Tibial artery (tissue), 4 donors: ENCODE results near the gene DARS1.

Experiments used
- DNase-seq, 2 donors: peaks; one replicate each; pipeline ENCODE4 v3.0.0-alpha.2; 2019
- H3K27ac ChIP-seq, 2 donors: fragments of 200-600 bp; sonication (generic) in 1 of 2; 1 replicate in 1 of 2; 2 replicates in 1 of 2; pipeline ENCODE4 v1.5.1; 2018 to 2019; ENCODE audit warnings: mild to moderate bottlenecking in 1 of 2
- H3K27me3 ChIP-seq, 2 donors: fragments of 200-600 bp; sonication (generic) in 1 of 2; one replicate each; pipeline versions ENCODE4 v1.5.1 to v1.6.0; 2016 to 2019
- H3K36me3 ChIP-seq, 3 donors: fragments of 200-600 bp; sonication (generic) in 2 of 3; one replicate each; pipeline ENCODE4 v1.5.1; 2016 to 2019; ENCODE audit warnings: mild to moderate bottlenecking in 2 of 3
- H3K4me1 ChIP-seq, 4 donors: fragments of 200-600 bp; sonication (generic) in 2 of 4; 1 replicate in 3 of 4; 2 replicates in 1 of 4; pipeline ENCODE4 v1.5.1; 2016 to 2019
- H3K4me3 ChIP-seq, 2 donors: fragments of 200-600 bp; sonication (generic) in 1 of 2; 1 replicate in 1 of 2; 2 replicates in 1 of 2; pipeline ENCODE4 v1.5.1; 2018 to 2019; ENCODE audit warnings: mild to moderate bottlenecking in 2 of 2
- H3K9me3 ChIP-seq, 3 donors: fragments of 200-600 bp; sonication (generic) in 1 of 3; one replicate each; pipeline ENCODE4 v1.5.1; 2016 to 2019
- CTCF ChIP-seq, 2 experiments: fragments of 200-600 bp in 1 of 2; fragments of 450-650 bp in 1 of 2; IDR thresholded peaks; one replicate each; pipeline ENCODE4 v1.5.1; 2017 to 2019; ENCODE audit warnings: antibody characterized with exemption in 2 of 2, mild to moderate bottlenecking in 1 of 2, moderate library complexity in 1 of 2
- intact Hi-C: fragments of 100-400 bp; cut with DNase I; formaldehyde crosslinking; loops from one replicate; pipeline ENCODE4 v1.15.0; 2023; ENCODE audit warnings: low total_unique reads

The DARS1 gene

GRCh38 chr2:136030406-136030805 lies 45.0 kb upstream of the DARS1 start:
- no peak for TF ChIP-seq CTCF (IDR thresholded peaks at IDR 0.05)
- Histone ChIP-seq H3K36me3 (no peaks in the 10 kb centered on the region), H3K9me3 (no peaks in the 10 kb centered on the region), H3K27ac (no peak overlapping the region), H3K4me3 (no peak overlapping the region), H3K27me3 (peaks cover 0 to 2% of the 10 kb centered on the region in 2 donors), H3K4me1 (no peaks in the 10 kb centered on the region)
- intact Hi-C loops: no loop called here
- no peak for DNase-seq

GRCh38 chr2:136029149-136029548 lies 43.7 kb upstream of the DARS1 start:
- Histone ChIP-seq H3K4me1 (no peaks in the 10 kb centered on the region), H3K4me3 (no peak overlapping the region), H3K9me3 (no peaks in the 10 kb centered on the region), H3K27ac (no peak overlapping the region), H3K36me3 (no peaks in the 10 kb centered on the region), H3K27me3 (peaks cover 0 to 5% of the 10 kb centered on the region in 2 donors)
- no peak for DNase-seq
- TF ChIP-seq CTCF (IDR thresholded peaks at IDR 0.05): no peak
- intact Hi-C loops: no loop called here

- Histone ChIP-seq H3K4me3 (no peak overlapping the region), H3K27ac (no peak overlapping the region), H3K27me3 (peaks cover 0 to 9% of the 10 kb centered on the region in 2 donors), H3K36me3 (no peaks in the 10 kb centered on the region), H3K9me3 (no peaks in the 10 kb centered on the region), H3K4me1 (no peaks in the 10 kb centered on the region)
- TF ChIP-seq CTCF (IDR thresholded peaks at IDR 0.05): no peak
- no peak for DNase-seq
- intact Hi-C loops: no loop called here
Measured at GRCh38 chr2:136028001-136028400, 42.6 kb upstream of the DARS1 start.

GRCh38 chr2:136027112-136027511 lies 41.7 kb upstream of the DARS1 start:
- Histone ChIP-seq H3K4me3 (no peak overlapping the region), H3K27me3 (peaks cover 0 to 9% of the 10 kb centered on the region in 2 donors), H3K9me3 (no peaks in the 10 kb centered on the region), H3K36me3 (no peaks in the 10 kb centered on the region), H3K4me1 (no peaks in the 10 kb centered on the region), H3K27ac (no peak overlapping the region)
- TF ChIP-seq CTCF (IDR thresholded peaks at IDR 0.05): no peak
- intact Hi-C loops: no loop called here
- DNase-seq: no peak

- no peak for DNase-seq
- no peak for TF ChIP-seq CTCF (IDR thresholded peaks at IDR 0.05)
- H3K36me3 ChIP-seq: no peaks in the 10 kb centered on the region
- no peak overlapping the region for H3K27ac ChIP-seq
- H3K27me3 ChIP-seq: peaks cover 0 to 9% of the 10 kb centered on the region in 2 donors
- no peak overlapping the region for H3K4me3 ChIP-seq
- intact Hi-C loops: no loop called here
- H3K4me1 ChIP-seq: no peaks in the 10 kb centered on the region
- H3K9me3 ChIP-seq: no peaks in the 10 kb centered on the region
Measured at GRCh38 chr2:136025057-136025973, 39.9 kb upstream of the DARS1 start.
